Measurements from ENCODE around the gene WIZ.
"Not testable (repeated sequence)": the region's sequence is repeated elsewhere in the genome, so short reads cannot be mapped to it uniquely, and the experiment has no call there.

Gene WIZ

GRCh38 chr19:15479391-15480345, 29.9 kb upstream of the WIZ start, which contains the start of gene PGLYRP2:
TSS of gene PGLYRP2 (minus strand) at chr19:15479501. CDS start at chr19:15479371, 130 bp downstream.
- no peak within 1 kb of the TSS for H3K4me3 ChIP-seq (replicated peaks; ENCODE audit: low read depth, low read length)
- no peak for TF ChIP-seq CTCF (IDR thresholded peaks at IDR 0.05; ENCODE audit: low read depth, low read length, missing control alignments)
- DNase-seq (ENCODE audit: extremely low read depth, low read depth), result no peak

DNA sequence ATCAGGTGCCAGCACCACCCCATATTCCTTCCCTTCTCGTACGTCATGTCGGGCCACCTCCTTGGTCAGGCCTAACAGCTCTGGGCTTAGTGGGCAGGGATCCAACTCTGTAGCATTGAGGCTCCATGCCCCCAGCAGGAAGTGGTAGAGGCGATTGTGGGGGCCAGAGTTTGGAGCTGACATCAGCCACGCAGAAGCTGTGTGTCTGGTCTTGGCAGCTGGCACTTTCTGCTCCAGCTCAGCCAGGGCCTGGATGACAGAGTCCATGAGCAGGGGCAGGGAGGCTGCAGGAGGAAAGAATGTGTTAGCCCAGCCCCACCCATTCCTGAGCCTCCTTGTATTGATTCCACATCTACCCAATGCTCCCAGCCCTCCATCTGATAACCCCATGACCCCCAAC, 26.6 kb upstream of the WIZ start:
- no peak for TF ChIP-seq CTCF (IDR thresholded peaks at IDR 0.05; ENCODE audit: low read depth, low read length, missing control alignments)
- H3K4me3 ChIP-seq (replicated peaks; ENCODE audit: low read depth, low read length), result no peak overlapping the region
- DNase-seq (ENCODE audit: extremely low read depth, low read depth), result no peak

DNA sequence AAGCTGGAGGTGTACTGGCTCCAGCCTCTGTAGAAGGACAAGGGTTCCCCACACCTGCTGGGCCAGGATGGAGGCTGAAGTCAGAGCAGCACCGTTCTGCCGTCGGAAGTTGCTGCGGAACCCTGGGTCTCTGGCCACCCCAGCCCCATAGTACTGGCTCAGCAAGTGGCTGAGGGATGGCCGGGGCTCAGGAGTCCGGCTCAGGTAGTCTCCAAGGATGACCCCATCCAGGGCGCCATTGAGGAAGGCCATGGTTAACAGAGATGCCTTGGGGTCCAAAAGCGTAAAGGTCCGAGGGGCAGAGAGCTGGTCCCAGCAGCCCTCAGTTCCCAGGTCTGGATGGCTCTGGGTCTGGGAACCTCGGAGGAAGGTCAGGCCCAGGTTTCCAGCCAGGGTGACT, 25.9 kb upstream of the WIZ start:
- no peak for DNase-seq (ENCODE audit: extremely low read depth, low read depth)
- H3K4me3 ChIP-seq (replicated peaks; ENCODE audit: low read depth, low read length), result no peak overlapping the region
- TF ChIP-seq CTCF (IDR thresholded peaks at IDR 0.05; ENCODE audit: low read depth, low read length, missing control alignments), result no peak

DNA sequence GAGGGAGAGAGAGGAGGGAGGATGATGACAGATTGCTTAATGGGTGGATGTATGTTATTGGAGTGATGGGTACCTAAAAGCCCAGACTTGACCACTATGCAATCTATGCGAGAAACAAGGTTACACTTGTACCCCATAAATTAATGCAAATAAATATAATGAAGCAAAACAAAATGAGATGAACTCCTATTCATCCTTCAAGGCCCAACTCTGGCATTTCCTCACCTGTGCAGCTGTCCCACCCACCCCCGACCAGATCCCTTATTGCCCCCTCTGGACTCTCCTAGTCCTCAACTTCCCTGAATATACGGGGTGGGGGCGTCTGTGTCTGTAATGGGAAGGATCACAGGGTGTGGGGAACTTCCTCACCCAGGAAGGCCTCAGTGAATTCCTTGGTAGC, 25.4 kb upstream of the WIZ start:
- TF ChIP-seq CTCF (IDR thresholded peaks at IDR 0.05; ENCODE audit: low read depth, low read length, missing control alignments), result no peak
- H3K4me3 ChIP-seq (replicated peaks; ENCODE audit: low read depth, low read length), result no peak overlapping the region
- DNase-seq (ENCODE audit: extremely low read depth, low read depth), result no peak

- not testable (repeated sequence) for DNase-seq (ENCODE audit: extremely low read depth, low read depth); H3K4me3 ChIP-seq (replicated peaks; ENCODE audit: low read depth, low read length)
These were observed 24.1 kb upstream of the WIZ start for GRCh38 chr19:15473821-15474220.

GRCh38 chr19:15471639-15472101, 21.9 kb upstream of the WIZ start:
- TF ChIP-seq CTCF (IDR thresholded peaks at IDR 0.05; ENCODE audit: low read depth, low read length, missing control alignments), result no peak
- no peak overlapping the region for H3K4me3 ChIP-seq (replicated peaks; ENCODE audit: low read depth, low read length)
- no peak for DNase-seq (ENCODE audit: extremely low read depth, low read depth)

DNA sequence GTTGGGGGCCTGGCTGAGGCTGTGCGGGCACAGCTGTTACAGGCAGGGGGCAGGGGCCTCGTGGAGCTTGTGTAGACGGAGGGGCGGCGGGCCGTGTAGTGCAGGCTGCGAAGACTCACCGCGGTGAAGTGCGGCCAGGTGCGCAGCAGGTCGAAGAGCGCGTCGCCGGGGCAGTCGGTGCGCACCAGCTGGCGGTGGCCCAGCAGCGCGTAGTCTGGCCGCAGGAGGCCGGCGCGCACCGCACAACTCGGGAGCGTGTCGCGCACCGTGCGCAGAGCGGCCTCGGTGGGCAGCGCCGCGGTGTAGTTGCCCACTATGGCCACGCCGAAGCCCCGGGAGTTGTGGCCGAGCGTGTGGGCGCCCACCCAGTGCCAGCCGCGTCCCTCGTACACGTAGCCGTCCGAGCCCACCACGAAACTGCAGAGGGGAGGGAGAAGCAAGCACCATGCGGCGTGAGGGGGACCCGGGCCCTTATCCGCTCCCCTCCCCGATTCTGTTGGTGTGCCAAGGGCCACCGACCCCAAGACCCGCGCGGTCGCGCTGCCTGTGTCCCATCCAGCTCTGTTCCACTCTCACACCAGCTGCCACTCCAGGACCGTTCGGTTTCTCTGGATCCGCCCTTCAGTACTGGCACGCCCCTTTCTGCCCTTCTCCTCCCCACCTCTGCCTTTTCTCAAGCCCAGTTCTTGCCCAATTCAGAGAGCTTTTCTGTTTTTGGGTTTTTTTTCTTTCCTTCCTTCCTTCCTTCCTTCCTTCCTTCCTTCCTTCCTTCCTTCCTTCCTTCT, 19.9 kb upstream of the WIZ start:
- no peak for DNase-seq (ENCODE audit: extremely low read depth, low read depth)
- TF ChIP-seq CTCF (IDR thresholded peaks at IDR 0.05; ENCODE audit: low read depth, low read length, missing control alignments), result no peak
- H3K4me3 ChIP-seq (replicated peaks; ENCODE audit: low read depth, low read length), result no peak overlapping the region
